GM18526 (cell line): ENCODE measurements around the gene DNAH7.

Source experiments
- POLR2A ChIP-seq: IDR thresholded peaks from 3 replicates; pipeline ENCODE4 v1.6.1; 2011; ENCODE audit not compliant: insufficient read length; ENCODE audit errors: extremely low read depth

Gene DNAH7

GRCh38 chr2:195706161-195706900 is 362.3 kb downstream of the DNAH7 start:
- no peak for TF ChIP-seq POLR2A

GRCh38 chr2:195700480-195700879 is 368.2 kb downstream of the DNAH7 start:
- TF ChIP-seq POLR2A, result no peak

GRCh38 chr2:195697681-195698220 is 370.9 kb downstream of the DNAH7 start:
- TF ChIP-seq POLR2A, result no peak

- no peak for TF ChIP-seq POLR2A
These were observed 372.6 kb downstream of the DNAH7 start for GRCh38 chr2:195696012-195696411.

GRCh38 chr2:195695002-195695631 is 373.5 kb downstream of the DNAH7 start:
- TF ChIP-seq POLR2A, result no peak

- no peak for TF ChIP-seq POLR2A
These were observed 374.1 kb downstream of the DNAH7 start for GRCh38 chr2:195694553-195694952.
